ENCODE data around the gene AXIN1. TPM values are rescaled to one million over a fixed set of nuclear protein-coding genes. Genes with fewer than 3 reads are reported as not detected.

Gene AXIN1
- total RNA-seq, 1 donor from 2014 or later, result 19.4 TPM

DNA sequence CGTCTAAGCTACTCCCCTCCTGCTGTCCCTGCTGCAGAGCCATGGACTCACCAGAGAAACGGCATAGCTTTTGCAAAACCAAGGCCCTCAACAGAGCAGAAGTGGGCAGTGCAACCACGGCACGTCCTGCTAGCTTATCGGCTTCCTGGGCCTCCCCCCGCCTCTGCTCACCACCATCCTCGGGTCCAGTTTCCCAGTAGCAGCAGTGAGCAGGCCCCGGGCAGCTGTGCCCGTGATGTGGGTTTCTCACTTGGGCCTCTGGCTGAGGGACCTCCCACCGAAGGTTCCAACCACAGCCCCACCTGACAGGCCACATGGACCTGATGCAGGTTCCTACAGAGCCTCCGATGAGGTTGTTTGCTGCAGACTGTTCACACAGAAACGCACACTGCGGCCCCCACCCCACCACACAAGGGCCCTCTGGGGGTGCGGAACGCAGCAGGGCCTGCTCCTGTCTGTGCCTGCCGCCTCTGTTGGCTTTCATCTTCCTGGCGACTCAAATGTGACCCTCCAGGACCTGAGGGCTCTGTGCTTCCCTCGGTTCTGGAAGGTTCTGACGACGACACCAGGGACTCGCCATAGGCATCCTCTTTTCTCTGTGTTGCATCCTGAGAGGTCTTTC lies 44.7 kb downstream of the AXIN1 start:
- DNase-seq (ENCODE audit: low spot score), result no peak

- no peak for DNase-seq (ENCODE audit: low spot score)
These were observed 45.6 kb downstream of the AXIN1 start for GRCh38 chr16:306911-307370.

DNA sequence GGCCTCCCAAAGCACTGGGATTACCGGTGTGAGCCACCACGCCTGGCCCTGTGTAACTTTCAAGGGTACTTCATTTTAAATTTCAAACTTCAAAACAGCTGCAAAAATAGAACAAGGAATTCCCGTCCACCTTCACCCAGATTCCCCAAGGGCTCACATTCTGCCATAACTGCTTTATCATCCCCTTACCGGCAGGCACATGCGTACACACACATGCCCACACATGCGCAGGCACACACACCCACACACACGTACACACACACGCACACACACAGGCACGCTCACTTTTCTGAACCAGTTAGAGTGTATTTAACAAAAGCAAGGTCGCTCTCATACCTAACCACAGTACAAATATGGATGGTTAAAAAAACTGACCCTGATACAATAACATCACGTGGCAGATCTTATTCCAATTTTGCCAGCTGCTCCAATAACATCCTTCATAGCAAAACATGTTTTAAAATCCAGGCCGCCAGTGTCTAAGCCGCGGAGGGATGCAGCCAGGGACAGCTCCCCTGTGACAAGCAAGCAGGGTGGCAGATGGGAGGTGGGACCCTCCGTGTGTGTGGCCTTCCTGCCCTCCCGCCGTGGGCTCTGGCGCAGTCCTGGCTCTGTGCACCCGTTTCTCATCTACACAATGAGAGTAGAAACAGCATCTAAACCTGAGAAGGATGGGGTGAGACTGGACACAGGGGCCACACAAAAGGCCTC lies 46.5 kb downstream of the AXIN1 start:
- no peak for DNase-seq (ENCODE audit: low spot score)

DNA sequence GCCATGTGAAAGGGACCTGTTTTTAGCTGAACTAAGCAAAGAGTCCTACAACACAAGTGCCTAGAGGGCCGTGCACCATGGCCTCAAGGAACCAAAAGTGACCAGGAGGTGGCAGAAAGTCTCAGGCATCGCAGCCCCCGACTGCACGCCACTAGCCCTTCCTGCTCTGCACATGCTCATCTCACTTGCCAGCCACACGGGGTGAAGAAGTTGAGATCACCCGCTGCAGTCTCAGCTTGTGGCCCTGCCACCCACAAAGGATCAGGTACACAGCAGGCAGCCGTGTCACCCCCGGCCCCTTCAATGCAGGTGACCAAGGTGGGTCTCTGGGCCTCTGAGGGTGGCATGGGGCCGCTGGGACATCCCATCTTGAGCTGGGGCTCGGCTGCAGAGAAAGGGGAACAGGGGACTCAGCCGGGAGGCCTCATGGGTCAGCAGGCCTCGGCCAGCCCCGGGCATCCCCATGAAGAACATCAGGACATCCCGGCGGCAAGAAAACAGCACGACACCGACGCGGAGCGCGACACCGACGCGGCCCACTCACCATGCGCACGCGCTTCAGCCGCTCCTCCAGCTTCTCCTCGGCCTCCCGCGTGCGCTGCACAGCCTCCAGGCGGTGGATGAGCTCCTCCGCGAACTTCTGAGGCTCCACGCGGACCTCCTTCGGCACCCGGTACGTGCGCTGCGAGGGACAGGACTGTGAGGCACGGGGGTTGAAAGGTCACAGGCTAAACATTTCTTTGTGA lies 48.6 kb downstream of the AXIN1 start:
- no peak for DNase-seq (ENCODE audit: low spot score)

- DNase-seq (ENCODE audit: low spot score), result no peak
These were observed 50.6 kb downstream of the AXIN1 start for GRCh38 chr16:301950-302349.

- no peak for DNase-seq (ENCODE audit: low spot score)
These were observed 51.3 kb downstream of the AXIN1 start for GRCh38 chr16:301235-301634.

DNA sequence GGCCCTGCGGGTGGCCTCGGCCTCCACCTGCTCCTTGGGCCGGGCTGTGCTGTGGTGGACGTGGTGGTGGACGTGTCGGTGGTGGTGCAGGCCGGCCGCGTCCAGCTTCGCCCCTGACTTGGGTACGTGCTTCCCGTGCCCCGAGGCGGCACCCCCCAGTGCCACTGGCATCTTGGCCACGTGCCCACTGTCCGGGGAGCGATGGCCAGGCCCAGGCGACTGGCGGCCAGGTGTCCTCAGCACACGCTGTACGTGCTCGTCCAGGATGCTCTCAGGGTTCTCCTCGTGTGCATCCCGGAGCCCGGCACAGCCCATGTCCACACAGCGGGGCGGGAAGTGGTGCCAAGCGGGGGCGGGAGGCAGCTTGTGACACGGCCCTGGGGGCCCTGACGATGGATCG lies 54.7 kb downstream of the AXIN1 start:
- DNase-seq (ENCODE audit: low spot score), result no peak

GRCh38 chr16:296806-297510 lies 55.6 kb downstream of the AXIN1 start:
- DNase-seq (ENCODE audit: low spot score), result no peak

- DNase-seq (ENCODE audit: low spot score), result no peak
These were observed 56.2 kb downstream of the AXIN1 start for GRCh38 chr16:296276-296675.

DNA sequence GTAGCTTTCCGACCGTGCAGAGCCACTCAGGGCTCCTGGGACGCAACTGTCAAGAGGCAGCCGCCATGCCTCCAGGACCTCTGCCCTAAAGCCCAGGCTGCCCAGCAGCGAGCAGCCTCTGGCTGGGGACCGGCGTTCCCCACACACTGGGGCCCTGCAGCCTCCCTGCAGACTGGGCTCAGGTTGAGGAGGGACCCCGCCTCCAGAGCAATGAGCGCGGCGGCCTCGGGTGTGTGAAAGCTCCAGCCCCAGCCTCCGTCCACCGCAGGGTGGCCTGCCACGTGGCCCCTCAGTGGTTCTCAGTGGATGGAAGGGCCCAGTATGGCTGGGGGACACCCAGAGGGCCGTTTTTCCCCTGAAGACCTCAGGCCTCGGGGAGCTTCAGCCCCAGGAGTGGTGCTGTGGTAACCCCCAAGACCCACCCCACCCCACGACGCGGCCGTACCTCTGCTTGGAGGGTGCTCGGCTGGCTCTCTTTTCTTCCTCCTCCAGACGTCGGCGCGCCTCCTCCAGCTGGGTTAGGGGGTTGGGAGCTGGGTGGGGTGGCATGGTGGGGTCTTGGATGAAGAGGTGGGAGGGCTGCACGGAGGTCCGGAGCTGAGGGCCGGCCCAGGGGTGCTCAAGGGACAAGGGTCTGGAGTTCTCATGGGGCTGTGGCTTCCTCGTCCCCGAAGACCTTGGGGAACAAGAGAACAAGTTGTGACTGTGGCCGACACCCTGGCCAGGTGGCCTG lies 59.3 kb downstream of the AXIN1 start:
- DNase-seq (ENCODE audit: low spot score), result no peak

- DNase-seq (ENCODE audit: low spot score), result no peak
These were observed 61.0 kb downstream of the AXIN1 start for GRCh38 chr16:291539-291938.

- no peak for DNase-seq (ENCODE audit: low spot score)
These were observed 61.7 kb downstream of the AXIN1 start for GRCh38 chr16:290681-291405.

GRCh38 chr16:290015-290680 lies 62.4 kb downstream of the AXIN1 start:
- DNase-seq (ENCODE audit: low spot score), result no peak

DNA sequence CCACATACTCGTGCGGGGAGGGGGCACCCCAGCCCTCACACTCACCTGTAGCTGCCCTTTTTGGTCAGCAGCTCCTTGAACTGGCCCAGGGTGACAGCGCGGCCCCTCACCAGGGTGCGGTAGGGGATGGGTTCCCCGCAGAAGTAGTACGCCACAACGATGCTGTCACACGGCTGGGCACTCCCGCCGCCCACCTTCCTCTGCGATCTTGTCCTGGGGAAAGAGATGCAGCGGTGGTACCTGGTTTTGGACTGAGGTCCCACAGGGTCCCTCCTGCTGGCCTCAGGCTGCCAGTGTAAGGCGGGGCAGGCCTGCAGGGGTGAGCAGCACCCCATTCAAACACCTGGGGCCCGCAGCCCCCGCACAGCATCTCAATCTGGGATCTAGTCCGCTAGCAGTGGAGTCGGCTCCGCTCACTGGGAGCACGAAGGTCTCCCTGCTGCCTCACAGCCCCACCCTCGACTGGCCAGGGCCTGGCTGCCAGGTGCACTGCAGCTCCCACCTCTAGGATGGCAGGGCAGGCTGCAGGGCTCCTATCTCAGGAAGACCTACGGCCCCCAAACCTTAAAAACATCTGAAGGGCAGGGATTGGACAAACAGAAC lies 63.0 kb downstream of the AXIN1 start:
- DNase-seq (ENCODE audit: low spot score), result no peak

- no peak for DNase-seq (ENCODE audit: low spot score)
These were observed 64.3 kb downstream of the AXIN1 start for GRCh38 chr16:287981-288920.

DNA sequence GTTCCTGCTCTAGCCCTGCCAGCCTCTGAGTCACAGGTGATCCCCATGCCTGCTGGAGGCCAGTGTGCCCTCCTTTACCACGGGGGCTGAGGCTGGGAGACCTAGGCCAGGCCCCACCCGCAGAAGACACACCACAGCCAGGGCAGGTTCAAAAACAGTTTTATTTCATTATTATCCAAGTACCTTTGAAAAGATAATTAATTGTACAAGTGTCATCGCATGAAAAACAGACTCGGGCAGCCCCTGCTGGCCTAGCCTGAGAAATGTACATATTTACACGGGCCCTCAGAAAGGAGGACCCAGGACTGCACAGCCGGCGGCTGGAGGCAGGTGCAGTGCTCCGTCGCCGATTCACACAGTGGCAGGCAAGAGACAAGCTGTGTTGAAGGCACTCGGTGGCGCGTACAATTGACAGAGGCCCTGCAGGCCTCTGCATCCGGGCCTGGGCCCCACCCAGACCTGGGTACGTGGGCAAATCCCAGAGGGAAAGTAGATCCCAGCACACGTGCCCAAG lies 65.2 kb downstream of the AXIN1 start:
- no peak for DNase-seq (ENCODE audit: low spot score)

- DNase-seq (ENCODE audit: low spot score), result no peak
These were observed 65.8 kb downstream of the AXIN1 start for GRCh38 chr16:286491-287297.

Data from mesenteric fat pad (tissue), 1 donor.